SH-SY5Y (cell line): Measurements from ENCODE around the gene SLC10A2.

Experiments
- GATA2 ChIP-seq: IDR thresholded peaks from 2 replicates; pipeline ENCODE4 v1.6.1; 2011; ENCODE audit warnings: mild to moderate bottlenecking, low read depth, low read length
- GATA3 ChIP-seq: IDR thresholded peaks from 2 replicates; pipeline ENCODE4 v1.6.1; 2011; ENCODE audit warnings: low read depth, mild to moderate bottlenecking, low read length, moderate library complexity

DNA sequence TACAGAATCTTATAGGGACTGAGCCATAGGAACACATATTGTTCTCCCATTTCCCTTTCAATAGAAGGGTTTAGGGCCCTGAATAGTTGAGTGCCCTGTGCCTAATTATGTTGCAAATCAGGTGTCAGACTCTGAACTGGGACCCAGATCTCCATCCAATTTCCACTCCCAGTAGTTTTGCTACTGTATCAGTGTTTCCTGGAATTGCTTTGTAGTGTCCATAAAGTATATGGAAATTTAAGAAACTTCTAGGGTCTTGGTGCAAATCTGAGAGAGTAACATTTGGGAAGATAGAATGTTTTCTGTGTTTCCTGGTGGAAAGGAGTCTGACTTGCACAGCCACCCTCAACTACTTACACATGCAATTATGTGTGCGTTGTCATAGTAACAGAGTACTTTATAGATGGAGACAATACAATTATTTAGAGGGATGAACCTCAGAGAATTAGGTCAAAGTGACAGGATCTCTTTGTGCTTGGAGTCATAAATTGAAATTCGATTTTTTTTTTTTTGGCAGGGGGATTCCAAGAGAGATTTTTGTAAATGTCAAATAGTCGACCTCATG is 646 bp upstream of the SLC10A2 start:
- no peak for TF ChIP-seq GATA2
- no peak for TF ChIP-seq GATA3
